Stimulated activated CD4-positive, alpha-beta T cell treated with anti-CD3 and anti-CD28 coated beads, Interleukin-15, amount 100 ng/mL, for 24 hours (primary cell): ENCODE data around the gene TRAIP.

Experiments used
- DNase-seq: peaks from one replicate; pipeline ENCODE4 v3.0.0-alpha.2; 2020

Gene TRAIP

DNA sequence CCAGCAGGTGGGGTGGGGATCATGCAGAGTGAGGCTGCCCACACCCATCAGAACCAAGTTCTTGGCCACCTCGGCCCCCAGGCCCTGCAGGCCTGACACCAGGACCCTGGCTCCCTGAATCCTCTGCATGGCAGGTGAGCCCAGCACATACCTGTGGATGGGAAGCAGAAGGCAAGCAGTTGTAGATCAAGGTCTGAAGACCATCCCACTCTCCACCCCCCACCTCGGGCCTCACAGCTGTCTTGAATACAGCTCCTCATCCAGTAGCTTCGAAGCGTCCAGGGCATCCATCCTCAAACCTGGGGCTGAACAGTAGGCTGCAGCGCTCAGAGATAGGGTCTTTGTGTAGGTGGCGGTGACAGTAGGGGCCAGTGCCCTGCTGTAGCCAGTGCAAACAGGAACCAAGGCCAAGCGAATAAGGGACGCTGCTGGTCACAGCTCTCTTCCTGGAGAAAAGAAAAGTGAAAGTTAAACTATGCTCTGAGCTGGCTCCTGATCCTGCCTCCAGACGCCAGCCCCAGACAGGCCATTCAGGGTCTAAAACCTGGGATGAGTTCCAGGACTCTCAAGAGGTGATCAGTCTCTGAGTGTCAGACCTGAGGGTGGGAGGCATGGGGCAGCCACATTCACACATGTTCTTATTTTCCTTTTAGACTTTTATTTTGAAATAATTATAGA lies 42.7 kb downstream of the TRAIP start, which contains the start of gene UBA7:
UBA7 (minus strand) TSS at position 457 of the 678 bp plus-strand sequence; CDS start at position 291, 166 bp downstream.
- peak; percentile 50 for DNase-seq

DNA sequence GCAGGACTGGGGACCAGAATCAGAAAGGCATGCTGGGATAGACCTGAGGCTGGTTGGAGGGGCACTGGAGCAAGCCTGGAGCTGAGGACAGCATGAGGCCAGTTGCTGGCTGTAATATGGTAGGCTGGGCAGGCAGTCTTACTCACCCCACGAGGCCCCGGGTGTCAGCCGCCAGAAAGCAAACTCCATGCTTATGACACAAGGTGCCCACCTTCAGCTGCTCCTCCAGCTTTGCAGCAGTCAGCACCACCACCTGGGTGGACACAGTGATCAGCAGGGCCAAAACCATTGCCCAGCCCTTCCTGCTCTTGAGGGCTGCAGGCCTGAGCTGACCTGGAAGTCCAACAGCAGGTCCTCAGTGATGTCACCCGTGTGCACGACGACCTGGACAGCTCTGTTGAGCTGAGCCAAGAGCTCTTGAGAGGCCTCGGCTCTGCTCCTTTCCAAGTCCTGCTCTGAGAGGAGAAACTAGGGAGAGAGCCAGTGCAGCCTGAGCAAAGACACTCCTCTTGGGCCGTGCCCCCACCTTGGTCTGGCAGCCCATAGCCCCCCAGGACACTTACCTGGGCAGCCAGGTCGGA lies 43.4 kb downstream of the TRAIP start:
- DNase-seq: peak; percentile 9

DNA sequence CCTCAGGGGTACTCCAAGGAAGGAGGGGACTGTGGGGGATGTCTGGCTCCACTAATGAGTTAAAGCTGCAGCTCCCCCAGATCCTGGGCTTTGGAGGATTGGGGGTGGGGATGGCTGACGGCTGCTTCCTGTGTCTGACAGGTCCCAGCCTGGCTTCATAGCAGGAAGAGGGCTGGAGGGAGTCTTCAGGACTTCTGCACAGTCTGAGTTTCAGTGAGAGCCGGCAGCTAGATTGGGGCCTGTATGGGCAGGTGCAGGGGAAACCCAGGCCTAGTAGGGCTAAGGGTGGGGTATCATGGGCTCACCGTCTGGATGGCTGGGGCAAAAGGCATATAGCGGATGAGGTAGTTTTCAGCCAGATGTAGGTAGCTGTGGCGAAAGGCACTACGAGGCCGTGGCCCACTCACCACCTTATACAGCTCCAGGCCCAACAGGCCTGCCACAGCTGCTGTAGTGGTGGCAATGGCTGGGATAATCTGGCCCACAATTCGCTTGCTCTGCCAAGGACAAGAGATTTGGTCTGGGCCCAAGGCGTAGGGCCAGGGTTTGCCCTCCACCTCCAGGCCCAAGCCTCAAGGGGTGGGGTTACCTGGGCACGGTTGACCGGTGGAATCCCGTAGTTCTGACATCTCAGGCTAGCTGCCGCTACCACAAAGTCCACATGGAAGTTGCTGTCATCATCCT lies 48.8 kb downstream of the TRAIP start:
- DNase-seq: no peak

DNA sequence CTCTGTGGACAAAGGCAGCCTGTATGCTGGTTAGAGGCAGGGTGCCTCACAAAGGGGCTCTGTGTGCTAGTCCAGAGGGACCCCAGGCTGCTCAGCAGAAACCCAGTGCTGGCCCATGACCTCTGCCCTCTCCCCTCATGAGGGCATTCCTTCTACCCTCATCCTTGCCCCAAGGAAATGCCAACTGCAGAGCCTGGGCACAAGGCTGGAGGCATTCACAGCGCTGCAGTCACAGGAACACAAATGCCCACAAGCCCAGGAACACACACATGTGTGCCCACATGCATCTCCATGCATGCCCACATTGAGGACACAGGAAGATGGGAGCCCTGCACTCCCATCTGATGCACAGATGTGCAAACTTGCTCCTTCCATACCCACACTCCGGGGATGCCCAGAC lies 49.5 kb downstream of the TRAIP start:
- no peak for DNase-seq

DNA sequence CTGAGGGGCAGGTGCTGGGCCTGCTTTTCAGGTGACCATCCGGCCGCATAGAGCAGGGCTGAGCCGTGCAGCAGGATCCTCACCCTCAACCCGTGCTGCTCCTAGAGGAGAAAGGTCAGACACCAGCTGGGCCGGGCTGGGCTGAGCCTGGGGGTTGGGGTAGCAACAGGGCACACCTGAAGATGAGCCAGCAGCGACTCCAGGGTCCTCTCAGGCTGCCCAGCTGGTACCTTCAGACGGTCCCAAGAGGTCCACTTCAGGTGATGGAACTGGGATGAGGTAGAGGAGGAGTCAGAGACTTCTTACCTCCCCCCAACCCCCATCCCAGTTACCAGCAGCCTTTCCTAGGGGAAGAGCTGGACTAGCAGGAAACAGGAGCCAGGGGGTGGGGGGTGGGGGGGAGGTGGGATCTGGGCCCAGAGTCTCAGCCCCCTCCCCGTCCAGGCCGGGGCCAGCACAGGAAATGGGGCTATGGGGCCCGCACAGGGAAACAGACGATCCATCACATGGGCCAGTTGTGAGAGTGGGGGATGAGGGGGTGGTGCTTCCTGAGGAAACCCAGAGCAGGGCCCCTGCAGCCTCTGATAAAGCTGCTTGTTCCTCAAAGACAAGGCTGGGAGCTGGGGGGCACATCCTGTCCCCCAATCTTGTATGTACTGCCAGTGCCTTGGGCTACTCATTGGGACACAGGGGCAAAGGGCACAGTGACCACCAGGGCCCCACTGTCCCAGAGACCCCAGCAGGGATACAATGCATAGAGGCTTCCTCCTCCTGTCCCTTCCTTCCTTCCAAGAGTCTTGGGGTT lies 50.3 kb downstream of the TRAIP start:
- peak; percentile 32 for DNase-seq

DNA sequence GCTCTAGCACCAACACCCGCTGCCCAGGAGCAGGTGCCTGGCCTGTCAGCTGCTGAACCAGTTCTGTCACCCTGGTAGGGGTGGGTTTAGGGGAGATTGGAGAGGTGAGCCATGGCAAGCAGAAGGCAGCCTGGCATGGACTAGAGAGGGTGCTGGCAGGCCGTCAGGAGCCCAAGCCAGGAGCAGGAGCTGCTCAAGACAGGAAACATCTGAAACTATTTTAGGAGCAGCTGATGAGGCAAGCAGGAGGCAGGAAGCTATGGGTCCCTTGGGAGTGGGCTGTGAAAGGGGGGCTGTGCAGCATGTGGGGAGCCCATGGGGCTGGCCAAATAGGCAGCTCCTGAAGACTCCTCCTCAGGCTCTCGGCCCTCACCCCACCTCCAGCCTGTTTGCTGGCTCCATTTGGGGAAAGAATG lies 51.0 kb downstream of the TRAIP start:
- DNase-seq: no peak

DNA sequence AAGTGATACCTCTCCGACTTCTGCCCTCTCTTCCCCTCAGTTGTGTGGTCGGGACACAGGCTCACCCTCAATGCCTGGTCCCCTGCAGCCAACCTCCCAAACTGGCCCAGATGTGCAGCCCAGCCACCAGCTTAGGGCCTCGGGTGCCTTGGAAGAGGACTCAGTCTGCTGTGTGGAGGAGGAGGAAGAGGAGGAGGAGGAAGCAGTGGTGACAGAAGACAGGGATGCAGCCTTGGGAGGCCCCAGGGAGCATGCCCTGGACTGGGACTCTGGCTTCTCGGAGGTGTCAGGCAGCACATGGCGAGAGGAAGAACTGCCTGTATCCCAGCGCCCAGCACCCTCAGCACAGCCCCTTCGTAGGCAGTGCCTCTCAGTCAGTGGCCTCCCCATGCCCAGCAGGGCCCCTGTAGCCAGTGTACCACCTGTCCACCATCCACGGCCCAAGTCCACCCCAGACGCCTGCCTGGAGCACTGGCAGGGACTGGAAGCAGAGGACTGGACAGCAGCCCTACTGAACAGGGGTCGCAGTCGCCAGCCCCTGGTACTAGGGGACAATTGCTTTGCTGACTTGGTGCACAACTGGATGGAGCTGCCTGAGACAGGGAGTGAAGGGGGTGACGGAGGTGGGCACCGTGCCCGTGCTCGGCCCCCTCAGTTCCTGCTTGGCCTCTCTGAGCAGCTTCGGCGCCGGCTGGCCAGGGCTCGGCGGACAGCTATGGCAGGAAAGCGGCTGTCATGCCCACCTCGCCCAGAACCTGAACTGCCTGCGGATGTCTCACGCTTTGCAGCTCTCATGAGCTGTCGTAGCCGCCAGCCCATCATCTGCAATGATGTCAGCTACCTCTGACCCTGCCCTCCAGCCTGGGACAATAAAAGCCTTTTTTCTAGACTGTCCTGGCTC lies 52.0 kb downstream of the TRAIP start:
- no peak for DNase-seq

DNA sequence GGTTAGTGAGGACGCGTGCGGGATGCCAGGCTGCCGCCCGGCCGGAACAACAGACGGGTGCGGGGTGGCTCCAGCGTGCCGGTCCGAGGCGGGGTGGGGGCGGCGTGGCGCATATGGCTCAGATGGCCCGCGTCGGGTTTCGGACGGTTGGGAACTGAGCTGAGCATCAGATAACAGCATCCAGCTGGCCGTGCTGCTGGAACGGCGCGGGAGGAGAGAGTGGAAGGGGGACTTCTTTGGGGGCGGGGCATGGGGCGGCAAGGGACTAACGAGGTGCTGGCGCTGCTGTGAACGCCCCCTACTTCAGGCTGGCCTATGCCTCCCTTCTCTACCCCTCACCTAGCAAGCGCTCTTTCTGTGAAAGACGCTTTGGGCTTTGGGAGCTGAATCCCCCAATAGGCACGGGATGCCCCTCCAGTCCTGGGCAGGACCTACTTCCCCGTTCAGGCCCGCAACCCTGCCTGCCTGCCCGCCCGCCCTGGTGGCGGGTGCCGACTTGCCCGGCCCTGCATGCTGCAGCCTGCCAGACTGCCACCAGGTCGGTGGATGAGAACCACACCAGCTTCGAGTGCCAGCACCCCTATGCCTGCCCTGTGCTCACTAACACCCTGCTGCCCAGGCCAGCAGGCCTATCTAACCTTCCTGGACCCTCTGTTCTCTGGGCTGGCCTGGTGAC lies 52.8 kb downstream of the TRAIP start:
- DNase-seq: peak; percentile 68

DNA sequence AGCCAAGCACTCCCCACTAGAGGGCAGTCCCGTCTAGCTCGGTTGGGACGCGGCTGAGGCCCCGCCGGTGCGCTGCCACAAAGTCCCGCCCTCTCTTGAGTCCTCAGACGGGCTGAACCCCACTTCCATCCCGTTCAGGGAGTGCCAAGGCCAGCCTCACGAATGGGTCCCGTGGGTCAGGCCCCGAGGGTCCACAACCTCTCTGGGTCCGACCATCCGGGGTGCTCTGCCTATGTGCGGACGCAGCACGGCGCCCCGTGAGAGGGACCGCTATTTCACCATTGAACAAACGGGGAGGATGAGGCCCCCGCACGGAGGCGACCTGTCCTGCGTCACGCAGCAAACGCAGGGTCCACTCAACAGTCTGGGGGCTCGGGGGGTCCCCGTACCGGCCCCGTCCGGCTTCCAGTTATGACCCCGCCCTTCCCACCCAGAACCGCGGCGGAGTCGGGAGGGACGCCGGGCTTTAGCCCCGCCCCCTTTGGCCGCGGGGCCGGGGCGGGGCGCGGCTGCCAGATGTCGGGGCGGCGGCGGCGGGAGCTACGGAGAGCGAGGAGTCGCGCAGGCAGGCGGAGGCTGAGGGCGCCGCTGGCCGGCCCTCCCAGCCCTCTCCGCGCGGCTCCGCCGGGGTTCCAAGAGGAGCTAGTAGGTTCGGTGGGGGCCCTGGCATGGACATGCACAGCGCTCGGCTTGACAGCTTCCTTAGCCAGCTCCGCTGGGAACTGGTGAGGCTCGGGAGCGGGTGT lies 53.5 kb downstream of the TRAIP start, which contains the start of gene INKA1:
INKA1 (plus strand) TSS at position 543 of the 746 bp plus-strand sequence; CDS start at position 675, 132 bp downstream.
- peak; percentile 94 for DNase-seq

DNA sequence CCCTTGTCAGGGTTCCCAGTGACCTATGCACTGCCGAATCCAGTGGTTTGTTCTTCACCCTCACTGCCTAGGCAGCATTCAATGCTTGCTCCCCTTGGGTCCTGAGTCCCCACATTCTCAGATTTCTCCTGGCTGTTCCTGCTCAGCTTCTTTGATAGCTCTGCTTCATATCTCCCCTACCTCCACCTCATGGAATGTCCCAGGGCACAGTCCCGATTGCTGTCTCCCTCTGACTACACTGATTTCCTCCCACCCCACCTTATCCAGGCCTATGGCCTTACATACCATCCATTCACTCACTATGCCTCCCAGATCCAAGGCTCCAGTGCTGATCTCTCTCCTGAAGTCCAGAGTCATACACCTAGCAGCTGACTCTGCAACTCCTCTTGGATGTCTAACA lies 55.2 kb downstream of the TRAIP start:
- DNase-seq: no peak

DNA sequence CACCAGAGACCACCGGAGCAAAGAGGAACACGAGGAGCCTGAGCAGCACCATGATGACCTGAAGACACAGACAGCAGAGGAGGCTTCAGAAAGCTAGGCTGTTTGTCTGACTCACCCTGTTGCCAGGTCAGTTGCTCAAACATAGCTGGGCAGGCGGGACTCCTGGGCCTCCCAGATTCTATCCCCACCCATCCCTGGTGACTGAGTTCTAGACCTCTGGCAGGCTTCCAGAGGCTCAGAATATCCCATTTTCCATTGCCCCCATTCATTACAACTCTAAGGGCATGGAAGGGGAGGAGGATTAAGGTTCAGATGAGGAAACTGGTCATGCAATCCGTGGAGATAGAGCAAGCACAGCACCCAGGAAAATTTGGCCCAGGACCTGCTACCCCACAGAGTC lies 56.6 kb downstream of the TRAIP start, which contains the start of gene CDHR4:
CDHR4 (minus strand) TSS at position 113 of the 400 bp plus-strand sequence; CDS start at position 52, 61 bp downstream.
- no peak for DNase-seq

DNA sequence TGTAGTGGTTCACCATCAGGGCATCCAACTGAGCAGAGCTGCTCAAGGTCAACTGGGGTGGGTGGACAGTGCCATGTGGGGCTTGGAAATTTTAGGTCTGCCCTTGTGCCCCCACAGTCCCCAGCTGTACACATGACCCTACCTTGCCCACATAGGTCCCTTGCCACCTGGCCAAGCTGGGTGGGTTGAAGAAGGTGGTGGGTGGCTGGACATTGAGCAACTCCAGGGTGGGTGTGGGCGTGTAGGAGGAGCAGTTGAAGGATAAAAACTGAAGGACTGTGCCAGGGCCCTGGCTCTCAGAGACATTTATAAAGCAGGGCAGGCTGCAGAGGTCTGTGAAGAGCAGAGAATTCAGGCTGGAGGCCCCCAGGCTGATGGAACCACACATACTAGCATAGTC lies 57.3 kb downstream of the TRAIP start:
- DNase-seq: no peak

DNA sequence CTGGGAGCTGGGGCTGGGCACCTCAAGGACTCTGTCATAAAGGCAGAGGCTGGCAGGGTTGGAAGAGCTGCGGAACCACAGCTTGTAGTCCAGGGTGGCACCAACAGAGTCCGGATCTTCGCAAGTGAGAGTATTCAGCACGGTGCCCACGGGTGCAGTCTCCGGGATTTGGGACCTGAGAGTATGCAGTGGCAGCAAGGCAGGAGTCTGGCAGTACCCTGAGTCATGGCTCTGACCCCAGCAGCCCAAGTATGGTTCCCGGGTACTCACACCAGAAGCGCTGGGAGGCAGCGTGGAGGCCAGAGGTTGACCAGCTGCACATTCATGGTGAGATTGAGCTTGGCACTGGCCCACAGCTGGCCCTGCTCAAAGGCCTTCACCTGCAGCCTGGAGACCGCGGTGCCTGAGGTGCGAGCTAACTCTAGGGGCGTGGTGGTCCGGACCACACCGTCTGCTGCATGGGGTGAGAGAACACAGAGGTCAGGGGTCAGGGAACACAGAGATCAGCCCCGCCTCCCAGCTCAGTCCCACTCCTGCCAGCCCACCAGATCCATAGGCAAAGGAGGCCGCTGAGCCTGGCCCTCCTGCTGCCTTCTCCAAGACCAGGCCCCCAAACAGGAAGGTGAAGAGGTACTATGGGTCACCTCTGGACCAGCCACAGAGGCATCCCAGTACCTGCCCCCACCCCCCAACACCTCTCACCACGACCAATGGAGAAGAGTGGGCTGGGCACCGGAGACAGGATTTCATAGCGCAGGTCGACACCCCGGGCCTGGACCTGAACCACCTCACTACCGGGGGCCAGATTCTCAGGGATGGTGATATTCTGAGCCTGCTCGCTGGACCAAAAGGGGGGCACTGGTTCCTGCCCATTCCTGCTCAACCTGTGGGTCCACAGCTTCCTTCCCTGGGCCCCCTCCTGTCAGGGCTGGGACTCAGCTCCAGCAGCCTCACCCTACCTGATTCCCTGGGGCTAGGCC lies 61.1 kb downstream of the TRAIP start:
- DNase-seq: no peak

DNA sequence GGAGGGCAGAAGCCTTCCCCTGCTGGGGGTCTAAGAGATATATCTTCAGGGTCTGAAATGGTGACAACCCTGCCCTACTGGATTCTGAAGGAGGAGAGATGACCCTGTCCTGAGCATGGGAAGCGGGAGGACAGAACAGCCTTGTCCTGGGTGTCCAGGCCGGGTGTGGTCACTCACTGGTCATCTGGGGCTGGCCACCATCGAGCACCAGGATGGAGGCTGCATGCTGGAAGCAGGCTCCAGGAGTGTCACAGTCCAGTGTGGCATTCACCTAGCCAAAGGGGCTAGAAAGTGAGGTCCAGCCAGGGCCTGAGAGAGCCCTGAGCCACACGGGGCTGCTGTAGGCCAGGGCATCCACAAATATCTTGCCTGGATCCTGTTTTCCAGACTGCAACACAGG lies 61.9 kb downstream of the TRAIP start:
- DNase-seq: no peak

DNA sequence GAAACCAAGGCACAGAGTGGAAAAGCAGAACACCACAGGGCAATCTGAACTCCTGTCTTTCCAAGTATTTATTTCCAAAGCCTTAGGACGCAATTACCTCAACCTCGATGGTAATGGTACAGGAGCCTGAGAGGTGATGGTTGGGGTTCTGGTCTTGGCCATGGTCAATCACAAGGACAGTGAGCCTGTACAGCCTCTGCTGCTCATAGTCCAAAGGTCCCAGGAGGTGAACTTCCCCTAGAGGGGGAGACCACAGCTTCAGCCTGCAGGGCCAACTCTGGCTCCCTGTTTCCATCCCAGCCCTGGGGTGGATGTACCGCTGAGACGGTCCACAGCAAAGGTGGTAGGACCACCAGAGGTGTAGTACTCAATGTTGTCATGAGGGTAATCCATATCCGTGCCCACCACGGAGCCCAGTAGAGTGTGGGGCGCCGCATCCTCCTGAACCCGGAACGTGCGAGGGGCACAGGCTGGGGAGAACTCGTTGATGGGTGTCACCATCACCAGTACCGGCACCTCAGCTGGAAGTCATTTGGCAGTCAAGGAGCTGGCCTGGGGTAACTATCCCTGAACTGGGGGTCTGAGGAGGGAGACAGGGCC lies 62.8 kb downstream of the TRAIP start:
- no peak for DNase-seq

DNA sequence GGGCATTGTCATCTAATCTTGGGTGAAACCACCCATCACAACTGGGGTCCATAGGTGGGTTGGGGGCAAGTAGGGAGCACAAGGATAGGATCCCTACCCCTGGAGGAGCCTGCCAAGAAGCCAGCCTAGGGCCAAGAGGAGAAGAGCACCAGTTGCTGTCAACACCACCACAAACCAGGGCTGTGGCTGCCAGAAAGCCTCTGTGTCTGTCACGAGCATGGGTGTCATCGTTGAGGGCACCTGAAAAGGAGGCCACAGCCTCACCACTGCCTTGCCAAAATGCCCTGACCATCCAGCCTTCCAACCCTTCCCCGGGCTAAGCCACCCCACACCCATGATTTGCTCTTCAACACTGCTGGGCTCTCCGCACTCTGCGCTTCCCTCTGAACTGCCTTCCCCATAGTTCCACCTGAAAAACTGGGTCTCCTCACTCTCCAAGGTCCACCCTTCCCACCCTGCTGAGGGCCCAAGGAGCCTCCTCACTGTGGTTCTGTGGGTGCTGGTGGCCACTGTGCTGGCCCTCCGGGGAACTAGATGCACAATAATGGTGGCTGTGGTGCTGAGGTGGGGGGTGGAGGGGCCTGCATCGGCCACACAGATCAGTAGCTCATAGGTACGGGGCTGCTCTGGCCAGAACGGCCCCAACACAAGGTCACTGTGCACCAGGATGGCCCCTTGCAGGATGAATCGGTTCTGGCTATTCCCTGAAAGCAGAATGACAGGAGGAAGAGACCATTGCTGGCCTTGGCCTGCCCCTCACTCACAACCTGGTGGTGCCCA lies 63.8 kb downstream of the TRAIP start:
- DNase-seq: no peak

DNA sequence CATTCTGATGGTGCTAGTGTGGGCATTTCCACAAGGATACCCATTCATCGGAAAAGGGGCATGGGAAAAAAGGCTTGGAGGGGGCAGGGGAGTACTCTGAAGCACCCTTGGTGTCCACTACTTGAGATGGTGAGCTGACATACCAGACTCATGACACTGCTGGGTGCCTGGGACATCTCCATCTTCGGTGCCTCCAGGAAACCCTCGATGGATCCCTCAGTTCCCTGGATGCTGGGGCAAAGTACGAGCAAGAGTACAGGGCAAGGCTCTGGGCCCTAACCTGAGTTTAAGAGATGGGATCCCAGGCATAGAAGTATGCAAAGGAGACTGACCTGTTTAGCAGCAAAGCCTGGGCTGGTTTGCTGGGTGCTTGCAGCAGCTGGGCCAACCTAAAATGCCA lies 64.8 kb downstream of the TRAIP start:
- DNase-seq: no peak
